RCC 7860 (cell line): Measurements from ENCODE around the gene ZDHHC7.
"Not testable (repeated sequence)": the region's sequence is repeated elsewhere in the genome, so short reads cannot be mapped to it uniquely, and the experiment has no call there.

Source experiments
- DNase-seq: peaks from one replicate; pipeline ENCODE4 v3.0.0-alpha.2; 2015; ENCODE audit warnings: low spot score
- FAIRE-seq: peaks from 2 replicates; lab custom pipeline; 2012; peaks lifted over from hg19 to GRCh38; lab: Jason Lieb, UNC

Gene ZDHHC7

GRCh38 chr16:85045077-85045476, 33.7 kb upstream of the ZDHHC7 start:
- DNase-seq = no peak
- FAIRE-seq = no peak

DNA sequence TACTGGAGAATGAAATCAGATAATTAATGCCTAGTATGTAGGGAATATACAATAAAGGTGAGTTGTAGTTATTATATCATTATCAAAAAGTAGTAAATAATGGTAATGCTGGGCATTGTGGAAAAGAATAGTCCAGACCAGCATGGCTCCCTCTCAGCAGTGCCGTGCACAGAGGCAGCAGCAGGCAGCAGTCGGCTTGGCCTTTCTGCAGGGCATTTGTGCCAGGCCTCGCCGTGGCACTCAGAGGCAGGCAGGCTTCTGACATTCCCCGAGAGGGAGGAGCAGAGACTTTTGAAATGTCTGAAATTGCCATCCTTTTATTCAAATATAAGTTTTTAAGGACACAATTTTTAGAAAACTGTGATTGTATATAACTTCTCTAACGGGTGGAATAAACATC, 31.3 kb upstream of the ZDHHC7 start:
- DNase-seq = no peak
- no peak for FAIRE-seq

GRCh38 chr16:85042167-85042526, 30.8 kb upstream of the ZDHHC7 start:
- FAIRE-seq (no peak), DNase-seq (no peak)

DNA sequence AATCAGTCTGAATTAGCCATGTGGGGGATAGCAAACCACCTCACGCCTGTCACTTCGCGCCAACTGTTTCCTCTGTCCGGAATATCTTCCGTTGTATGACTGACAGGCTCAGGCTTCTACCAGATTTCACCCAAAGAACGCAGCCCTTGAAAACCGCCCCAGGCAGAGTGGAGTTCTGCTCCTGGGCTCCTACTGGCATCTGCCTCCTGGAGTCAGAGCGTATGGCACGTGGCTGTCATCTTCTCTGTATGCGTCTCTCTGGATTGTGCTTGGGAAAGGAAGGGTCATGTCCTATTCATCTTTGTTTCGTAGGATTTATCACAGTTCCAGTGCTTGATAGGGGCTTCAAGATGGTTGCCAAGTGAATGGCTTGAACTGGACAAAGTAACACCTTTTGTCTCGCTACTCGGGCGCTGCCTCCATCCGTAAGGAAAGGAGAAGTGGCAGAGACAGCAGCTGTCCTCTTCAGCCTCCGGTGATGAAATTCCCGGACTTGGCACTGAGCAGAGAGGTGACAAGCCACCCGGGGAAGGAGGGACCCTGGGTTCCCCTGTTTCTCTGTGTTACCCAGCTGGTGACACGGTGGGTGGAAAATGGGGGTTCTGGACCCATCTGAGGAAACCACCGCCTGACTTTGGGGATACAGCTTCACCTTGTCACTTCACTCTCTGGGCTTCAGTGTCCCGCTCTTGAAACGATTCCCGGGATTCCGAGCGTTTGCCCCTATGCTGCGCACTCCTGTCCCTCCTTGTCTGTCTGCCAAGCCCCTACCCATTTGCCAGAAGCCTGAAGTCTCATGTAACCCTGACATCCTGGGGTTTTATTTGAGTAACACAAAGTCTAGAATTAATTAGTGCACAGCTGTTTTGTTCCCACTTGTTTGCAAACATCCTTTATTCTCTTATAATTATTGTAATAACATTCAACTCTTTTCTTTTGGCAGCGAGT, 30.2 kb upstream of the ZDHHC7 start:
- no peak for FAIRE-seq
- DNase-seq = no peak

DNA sequence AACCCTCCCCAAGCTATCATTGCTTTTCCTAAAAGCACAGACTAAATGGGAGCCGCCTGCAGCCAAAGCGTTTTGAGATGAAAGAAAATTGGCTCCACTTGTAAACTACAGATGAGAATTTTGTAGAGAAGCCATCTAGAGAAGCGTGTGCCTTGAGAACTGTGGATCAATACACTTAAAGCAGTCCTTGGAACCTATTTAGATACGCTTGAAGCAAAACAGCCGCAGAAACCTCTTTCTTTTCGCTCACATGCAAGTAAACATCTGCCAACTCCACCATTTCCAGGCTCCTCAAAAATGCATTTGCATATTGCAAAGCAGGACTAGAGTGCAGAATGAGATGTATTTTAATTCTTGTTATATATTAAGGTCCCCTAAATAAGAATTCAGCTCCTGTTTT, 29.4 kb upstream of the ZDHHC7 start:
- no peak for DNase-seq
- FAIRE-seq = no peak

- DNase-seq = no peak
- no peak for FAIRE-seq
Observed at GRCh38 chr16:85037721-85038120, 26.4 kb upstream of the ZDHHC7 start.

GRCh38 chr16:85037050-85037410, 25.7 kb upstream of the ZDHHC7 start:
- FAIRE-seq (no peak), DNase-seq (peak; percentile 33)

DNA sequence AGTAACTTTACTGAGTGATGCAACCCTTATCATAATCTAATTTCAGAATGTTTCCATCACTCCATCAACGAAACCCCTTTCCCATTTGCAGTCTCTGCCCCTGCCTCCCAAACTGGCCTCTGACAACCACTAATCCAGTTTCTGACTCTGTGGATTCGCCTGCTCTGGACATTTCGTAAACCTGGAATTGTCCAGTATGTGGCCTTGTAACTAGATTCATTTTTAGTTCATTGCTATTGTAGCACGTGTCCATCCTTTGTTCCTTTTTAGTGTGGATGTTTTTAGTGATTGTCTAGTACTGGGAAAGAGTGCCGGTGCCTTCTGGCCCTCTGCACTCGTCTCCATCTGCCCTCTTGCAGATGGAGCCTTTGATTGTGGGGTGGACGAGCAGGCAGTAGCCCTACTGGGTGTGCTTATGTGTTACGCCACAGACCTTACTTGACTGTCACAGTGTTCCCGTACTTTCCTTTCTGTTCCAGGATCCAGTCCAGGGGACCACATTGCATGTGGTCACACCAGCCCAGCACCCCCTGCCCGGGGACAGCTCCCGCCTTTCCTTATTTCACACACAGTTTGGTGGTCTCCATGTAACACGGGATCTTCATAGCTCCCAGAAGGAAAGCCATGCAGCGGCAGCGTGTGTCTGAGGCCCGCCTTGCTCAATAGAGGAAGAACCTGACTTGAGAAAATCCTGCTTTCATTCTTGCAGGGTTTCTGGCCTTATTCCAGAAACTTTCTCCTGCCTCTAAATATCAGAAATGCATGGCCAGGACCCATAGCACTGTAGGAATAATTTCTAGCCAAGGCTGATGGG, 25.1 kb upstream of the ZDHHC7 start:
- DNase-seq = no peak

DNA sequence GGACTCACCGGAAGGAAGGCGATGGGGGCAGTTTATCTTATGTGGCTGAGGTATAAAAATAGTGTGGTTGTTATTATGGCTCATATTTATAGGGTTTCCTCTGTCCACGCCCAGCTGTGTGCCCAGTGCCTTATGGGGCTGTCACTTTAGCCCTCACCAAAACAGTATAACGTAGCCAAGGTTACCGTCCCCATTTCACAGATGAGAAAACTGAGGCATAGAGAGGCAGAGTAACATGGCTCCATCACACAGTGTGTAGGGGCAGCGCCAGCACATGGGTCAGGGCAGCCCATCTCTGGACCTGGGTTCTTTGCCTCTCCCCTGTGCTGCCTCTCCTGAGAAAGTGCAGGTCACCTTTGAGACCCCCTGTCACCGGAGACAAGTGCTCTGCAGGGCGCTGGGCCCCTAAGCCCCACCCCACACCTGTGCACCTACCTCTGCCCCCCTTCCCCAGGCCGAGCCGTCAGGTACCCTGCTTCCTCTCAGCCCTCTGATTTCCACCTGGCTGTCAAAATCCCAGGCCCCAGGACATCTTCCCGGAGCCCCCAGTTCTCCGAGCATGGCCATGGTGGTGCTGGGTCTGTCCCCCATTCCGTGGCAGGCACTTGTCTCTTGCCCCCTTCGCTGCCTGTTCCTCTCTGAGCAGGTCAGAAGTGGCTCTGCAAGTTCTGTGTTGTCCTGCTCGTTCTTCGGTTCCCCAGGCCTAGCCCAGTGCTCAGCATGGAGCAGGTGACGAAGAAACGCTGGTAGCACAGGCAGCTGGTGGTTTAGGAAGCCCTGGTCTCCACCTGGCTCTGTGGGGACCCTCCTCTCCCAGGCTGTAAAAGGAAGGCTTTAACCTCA, 23.5 kb upstream of the ZDHHC7 start:
- FAIRE-seq (no peak), DNase-seq (no peak)

More for the DNA sequence above, 25.1 kb upstream of the ZDHHC7 start:
- FAIRE-seq = no peak

DNA sequence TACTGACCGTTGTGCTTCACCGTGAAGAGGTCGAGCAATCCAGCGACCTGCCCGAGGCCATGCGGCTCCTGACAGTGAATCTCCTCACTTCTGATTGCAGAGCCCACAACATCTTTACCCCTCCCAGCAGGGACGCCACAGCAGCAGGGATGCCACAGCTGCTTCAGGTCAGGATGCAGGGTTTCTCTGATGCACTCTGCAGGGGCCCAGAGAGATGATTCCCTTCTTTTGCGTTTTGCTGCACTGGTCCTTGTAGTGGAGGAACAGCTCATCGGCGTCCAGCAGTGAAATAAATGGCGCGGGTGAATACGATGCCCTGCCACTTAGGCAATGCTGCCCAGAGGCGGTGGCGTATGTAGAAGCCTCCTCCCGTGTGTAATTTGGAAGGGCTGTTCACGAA, 21.8 kb upstream of the ZDHHC7 start:
- FAIRE-seq (no peak), DNase-seq (no peak)

DNA sequence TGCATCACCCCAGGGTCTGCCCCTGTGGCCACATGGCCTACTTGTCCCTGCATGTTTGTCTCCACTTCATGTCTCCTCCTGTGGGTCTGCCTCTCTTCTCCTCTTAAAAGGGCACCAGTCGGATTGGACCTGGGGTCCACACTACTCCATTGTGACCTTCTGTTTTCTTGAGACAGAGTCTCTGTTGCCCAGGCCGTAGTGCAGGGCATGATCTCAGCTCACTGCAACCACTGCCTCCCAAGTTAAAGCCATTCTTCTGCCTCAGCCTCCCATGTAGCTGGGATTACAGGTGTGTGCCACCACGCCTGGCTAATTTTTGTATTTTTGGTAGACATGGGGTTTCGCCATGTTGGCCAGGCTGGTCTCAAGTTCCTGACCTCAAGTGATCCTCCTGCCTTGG, 20.9 kb upstream of the ZDHHC7 start:
- FAIRE-seq, DNase-seq: not testable (repeated sequence)

DNA sequence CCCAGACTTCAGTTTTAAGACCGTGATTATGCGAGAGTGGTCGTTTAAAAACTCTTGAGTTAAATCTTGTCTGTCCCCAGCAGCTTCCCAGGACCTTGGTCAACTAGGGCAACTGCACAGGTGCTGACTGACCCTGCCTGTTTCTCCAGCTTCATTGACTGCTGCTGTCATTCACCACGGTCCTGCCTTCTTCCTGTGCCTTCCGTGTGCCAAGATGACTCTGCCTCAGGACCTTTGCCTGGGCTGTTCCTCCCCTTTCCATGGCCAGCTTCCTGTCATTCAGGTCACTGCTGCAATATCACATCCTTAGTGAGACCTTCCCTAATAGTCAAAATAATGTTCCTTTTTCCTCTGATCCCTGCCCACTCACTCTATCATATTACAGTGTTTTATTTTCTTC, 20.1 kb upstream of the ZDHHC7 start:
- DNase-seq (no peak), FAIRE-seq (no peak)

DNA sequence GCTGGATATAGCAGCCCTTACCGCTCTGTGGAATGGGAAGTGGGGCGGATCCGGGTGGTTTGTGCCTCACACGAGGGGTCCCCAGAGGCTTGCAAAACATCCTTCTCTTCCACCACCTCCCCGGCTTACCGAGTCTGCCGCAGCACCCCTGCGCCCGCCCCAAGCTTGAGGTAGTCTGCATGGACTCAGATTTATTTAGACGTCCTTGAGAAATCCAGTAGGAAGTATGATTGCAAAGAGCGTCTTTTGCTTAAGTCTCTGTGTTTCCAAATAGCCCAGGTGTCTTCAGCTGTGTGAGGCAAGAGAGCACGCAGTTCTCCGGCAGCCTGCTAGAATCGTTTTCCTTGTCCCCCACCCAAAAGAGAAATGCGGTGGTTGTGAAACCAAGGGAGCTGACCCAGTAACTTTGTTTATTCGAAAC, 18.7 kb upstream of the ZDHHC7 start:
- FAIRE-seq = no peak
- DNase-seq = no peak

DNA sequence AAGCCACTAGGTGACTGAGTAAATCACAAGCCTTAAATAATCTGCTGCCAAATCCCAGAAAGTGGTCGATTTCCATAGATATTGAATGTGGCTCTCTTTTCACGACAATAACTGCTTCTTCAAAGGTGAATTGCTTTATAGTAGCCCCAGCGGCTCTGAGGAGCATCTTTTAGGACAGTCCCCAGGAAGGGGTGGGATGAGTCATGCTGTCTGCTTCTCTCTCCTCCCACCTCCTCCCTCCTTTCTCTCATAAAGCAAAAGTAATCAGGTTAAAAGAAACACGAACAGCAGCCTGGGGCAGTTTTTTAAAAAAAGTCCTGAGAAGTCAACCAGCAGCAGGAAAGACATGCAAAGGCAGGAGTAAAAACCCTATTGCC, 18.1 kb upstream of the ZDHHC7 start:
- DNase-seq (no peak), FAIRE-seq (no peak)

GRCh38 chr16:85028685-85029407, 17.5 kb upstream of the ZDHHC7 start:
- FAIRE-seq (no peak), DNase-seq (no peak)

DNA sequence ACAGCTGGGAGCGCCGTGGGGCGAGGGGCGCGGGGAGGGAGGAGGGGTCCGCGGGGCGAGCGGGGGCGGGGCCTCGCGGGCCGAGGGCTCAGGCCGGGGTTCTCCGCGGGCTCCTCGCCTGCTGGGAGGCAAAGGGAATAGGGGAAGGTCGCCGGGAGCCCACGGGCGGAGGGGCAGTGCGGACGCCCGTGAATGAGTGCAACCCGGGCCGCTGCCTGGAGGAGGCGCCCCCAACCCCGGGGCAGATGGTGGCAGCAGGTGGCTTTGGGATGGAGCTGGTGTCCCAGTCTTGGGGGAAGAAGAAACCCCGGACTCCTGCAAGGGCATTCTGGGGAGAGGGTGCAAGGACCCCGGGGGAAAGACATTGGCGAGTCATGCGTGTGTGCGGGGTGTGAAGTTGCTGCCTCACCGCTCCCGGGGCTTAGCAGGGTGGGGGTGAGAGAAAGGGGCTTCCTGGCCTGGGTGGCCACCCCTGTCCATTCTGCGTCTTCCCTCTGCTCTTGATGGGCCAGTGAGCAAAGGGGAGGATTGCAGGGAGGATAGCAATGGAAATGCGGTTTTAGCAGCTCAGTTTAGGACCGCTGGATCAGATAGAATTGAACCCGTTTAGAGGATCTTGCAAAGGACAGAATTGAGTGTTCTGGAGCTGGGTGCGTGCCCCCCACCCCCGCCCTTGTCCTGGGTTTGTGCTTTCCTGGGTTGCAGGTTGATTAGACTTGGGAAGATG, 16.8 kb upstream of the ZDHHC7 start:
- no peak for DNase-seq

DNA sequence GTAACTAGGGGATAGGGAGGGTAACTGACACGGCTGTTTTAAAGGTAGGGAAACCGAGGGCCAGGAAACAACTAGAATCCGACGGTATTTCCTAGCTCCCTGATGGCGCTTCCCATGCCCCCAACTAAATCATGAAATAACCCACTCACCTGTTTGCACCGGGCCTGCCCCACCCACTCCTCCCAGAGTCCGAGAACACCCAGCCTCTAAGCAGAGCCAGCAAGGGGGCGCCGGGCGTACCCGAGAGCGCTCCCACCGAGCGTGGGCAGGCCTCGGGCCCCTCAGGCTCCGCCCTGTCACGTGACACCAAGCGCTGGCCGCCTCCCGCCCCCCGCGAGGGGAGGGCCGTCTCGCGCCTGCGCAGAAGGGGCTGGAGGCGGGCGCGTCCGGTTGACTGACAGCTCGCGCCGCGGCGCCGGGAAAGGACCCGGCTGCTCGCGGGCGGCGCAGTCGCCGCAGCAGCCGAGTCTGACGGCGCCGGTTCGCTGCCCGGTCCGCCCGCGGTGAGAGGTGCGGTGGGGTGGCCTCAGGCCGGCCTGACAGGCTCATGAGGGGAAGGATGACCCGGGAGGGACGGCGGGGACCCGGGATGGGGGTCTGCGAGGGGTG, 16.1 kb upstream of the ZDHHC7 start, which contains the start of gene KIAA0513:
Gene KIAA0513 (plus strand): TSS at position 447 of the 609 bp plus-strand sequence. CDS start 39,277 bp downstream, outside the sequence.
- DNase-seq = peak; percentile 80
- no peak for FAIRE-seq

More for the DNA sequence above, 16.8 kb upstream of the ZDHHC7 start:
- FAIRE-seq = no peak

GRCh38 chr16:85026703-85027102, 15.4 kb upstream of the ZDHHC7 start:
- FAIRE-seq = no peak

More at GRCh38 chr16:85026703-85027102, 15.4 kb upstream of the ZDHHC7 start:
- no peak for DNase-seq
